AG04449 (cell line): ENCODE results near the gene DYRK1A.

Source experiments
- CTCF ChIA-PET: fragments of 350-600 bp; formaldehyde crosslinking; extraction: SDS; loops from one replicate; lab custom pipeline; 2021; ENCODE audit warnings: antibody characterized with exemption; lab: Yijun Ruan, JAX
- POLR2A ChIA-PET: fragments of 400-600, 350-600 bp; formaldehyde crosslinking; extraction: SDS; loops from one replicate; lab custom pipeline; 2020; ENCODE audit warnings: antibody characterized with exemption, inconsistent platforms; lab: Yijun Ruan, JAX
- DNase-seq: peaks from one replicate; pipeline ENCODE4 v3.0.0-alpha.2; 2010; ENCODE audit warnings: low read depth, low spot score
- H3K4me3 ChIP-seq: 2 replicates; pipeline ENCODE4 v1.5.1; 2011; ENCODE audit warnings: low read depth, mild to moderate bottlenecking, control low read depth, low read length
- TF ChIP-seq, protein P1 (sequence below): IDR thresholded peaks from one replicate; pipeline ENCODE4 v1.5.1; 2011; ENCODE audit warnings: mild to moderate bottlenecking, moderate library complexity, low read length, control low read depth, inconsistent platforms; ENCODE audit not compliant: insufficient read depth; ENCODE audit errors: missing control alignments

The DYRK1A gene

DNA sequence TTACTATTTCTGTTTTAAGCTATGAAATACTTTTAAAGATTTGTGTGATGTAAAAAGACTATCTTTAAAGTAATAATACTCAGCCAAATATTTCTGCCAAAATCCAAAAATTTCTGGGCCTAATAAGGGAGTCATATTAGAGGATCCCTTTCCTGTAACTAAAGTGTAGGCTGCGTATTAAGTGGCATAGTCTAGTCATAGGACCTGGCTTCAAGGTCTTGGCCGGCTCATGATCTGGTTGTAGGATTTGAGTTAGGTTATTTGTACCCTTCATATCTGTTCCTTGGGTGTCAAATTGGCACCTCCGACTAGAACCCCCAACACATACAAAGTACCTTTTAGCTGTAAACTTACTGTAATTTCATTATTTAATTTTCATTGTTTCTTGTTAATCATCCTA, 107.8 kb downstream of the DYRK1A start:
- no peak overlapping the region for H3K4me3 ChIP-seq
- no peak for DNase-seq
- CTCF ChIA-PET: interaction anchor here (0.9 to 2.6 kb wide), 3 partner anchors 9 to 22 kb away, joined by 3 to 27 read pairs (median 5); no protein-coding TSS in a partner anchor
- TF ChIP-seq, protein P1, sequence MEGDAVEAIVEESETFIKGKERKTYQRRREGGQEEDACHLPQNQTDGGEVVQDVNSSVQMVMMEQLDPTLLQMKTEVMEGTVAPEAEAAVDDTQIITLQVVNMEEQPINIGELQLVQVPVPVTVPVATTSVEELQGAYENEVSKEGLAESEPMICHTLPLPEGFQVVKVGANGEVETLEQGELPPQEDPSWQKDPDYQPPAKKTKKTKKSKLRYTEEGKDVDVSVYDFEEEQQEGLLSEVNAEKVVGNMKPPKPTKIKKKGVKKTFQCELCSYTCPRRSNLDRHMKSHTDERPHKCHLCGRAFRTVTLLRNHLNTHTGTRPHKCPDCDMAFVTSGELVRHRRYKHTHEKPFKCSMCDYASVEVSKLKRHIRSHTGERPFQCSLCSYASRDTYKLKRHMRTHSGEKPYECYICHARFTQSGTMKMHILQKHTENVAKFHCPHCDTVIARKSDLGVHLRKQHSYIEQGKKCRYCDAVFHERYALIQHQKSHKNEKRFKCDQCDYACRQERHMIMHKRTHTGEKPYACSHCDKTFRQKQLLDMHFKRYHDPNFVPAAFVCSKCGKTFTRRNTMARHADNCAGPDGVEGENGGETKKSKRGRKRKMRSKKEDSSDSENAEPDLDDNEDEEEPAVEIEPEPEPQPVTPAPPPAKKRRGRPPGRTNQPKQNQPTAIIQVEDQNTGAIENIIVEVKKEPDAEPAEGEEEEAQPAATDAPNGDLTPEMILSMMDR: no peak
- POLR2A ChIA-PET: no interaction called here

DNA sequence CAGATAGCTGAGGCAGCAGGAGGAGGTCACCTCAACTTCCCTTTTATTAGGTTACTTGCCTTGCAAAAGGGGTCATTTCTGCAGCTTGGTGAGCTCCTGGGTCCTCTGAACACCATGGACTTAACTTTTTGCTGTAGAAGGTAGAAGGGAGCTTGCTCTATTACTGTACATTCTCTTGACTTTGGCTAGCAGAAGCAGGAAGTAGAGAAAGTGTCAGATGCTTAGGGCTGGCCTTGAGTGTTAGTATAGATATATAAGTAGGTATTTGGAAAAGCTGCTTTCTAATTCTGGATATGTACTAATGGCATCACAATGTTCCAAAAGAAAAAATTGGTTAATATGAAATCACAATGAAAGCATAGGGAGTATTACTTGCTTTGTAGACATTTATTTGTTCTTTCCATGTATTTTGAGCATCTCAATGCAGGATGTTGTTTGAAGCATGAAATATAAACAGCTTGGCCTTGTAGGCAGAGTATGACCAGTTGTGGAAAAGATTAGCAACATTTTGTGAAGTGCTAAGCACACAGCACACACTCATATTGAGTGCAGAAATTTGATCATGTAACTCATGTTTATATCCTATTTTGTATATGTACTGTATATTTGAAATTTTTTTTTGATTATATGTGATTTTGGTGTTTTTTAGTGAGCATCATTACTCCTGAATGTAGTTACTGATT, 108.8 kb downstream of the DYRK1A start:
- CTCF ChIA-PET: interaction anchor here (1.5 to 2.6 kb wide), 2 partner anchors 10 to 13 kb away, joined by 5 to 27 read pairs; no protein-coding TSS in a partner anchor
- POLR2A ChIA-PET: no interaction called here
- DNase-seq: no peak
- H3K4me3 ChIP-seq: no peak overlapping the region
- TF ChIP-seq, protein P1: no peak

DNA sequence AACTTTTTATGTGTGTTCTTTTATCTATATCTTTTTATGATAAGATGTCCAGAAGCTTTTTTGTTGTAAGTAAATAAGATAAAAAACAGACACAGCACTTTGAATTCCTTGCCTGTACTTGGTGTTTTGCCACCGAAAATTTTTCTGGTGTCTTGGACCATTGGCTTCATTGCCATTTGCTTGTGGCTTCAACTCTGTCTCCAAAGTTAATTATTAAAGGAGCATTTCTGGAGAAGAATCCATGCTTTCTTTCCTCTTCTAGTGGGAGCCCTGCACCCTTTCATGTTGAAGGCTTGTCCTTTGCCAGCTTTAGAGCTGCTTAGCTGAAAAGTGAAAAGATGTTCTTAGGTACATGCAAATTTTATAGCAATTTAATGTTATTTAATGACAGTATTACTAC, 112.2 kb downstream of the DYRK1A start:
- TF ChIP-seq, protein P1: no peak
- POLR2A ChIA-PET: no interaction called here
- H3K4me3 ChIP-seq: no peak overlapping the region
- DNase-seq: no peak
- CTCF ChIA-PET: interaction anchor here (0.6 to 3.2 kb wide), 3 partner anchors 14 to 352 kb away, joined by 3 to 18 read pairs (median 5); no protein-coding TSS in a partner anchor

DNA sequence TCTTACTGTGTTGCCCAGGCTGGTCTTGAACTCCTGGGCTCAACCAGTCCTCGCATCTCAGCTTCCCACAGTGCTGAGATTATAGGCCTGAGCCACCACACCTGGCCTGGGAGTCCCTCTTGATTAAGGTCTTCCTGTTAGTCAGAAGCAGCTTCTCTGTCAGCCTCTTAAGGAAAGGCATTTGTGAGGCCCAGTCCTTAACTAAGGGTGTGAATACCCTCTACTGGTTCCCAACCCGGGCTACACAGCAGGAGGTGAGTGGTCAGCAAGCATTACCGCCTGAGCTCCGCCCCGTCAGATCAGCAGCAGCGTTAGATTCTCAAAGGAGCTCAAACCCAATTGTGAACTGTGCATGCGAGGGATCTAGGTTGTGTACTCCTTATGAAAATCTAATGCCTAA, 117.2 kb downstream of the DYRK1A start:
- no peak overlapping the region for H3K4me3 ChIP-seq
- TF ChIP-seq, protein P1: no peak
- CTCF ChIA-PET: interaction anchor here (1.0 to 1.8 kb wide), 3 partner anchors 13 to 21 kb away, joined by 4 to 5 read pairs (median 5); no protein-coding TSS in a partner anchor
- no peak for DNase-seq
- POLR2A ChIA-PET: no interaction called here

DNA sequence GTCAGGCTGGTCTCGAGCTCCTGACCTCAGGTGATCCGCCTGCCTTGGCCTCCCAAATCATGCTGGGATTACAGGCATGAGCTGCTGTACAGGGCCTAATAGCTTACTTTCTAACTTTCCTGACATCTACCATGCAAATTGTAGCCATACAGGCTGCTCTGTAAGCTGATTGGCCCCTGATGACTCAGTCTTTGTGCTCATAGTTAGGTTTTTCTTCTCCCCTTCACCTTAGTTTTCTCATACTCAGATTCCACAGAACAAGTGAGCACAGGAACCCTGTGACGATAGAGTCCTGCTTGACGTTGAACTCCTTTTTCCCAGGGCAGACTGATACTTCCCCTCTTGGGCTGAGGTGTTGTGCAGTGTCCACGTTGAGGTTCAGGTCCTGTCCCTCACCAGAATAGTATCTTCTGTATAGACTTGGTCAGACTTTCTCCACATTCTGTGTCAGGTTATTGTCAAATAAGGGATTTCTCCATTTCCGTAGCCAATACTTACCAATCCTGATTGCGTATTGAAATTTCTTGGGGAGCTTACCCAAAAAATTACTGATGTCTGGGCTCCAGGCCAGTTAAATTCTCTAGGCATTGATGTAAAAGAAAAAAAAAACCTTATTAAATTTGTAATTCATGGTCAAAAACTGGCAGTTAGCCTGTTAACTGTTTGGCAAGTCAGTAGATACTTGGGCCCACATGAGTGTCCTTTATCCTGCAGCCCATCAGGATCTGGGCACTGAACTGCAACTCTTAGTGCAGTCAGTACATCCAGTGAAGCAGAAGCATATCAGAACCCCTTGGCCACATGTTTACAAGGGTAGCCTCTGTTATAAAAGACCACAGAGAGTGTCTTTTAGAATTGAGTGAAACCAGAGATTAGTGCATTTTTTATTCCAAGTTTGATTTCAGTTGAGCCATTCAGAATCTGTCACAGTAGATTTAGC, 118.2 kb downstream of the DYRK1A start:
- POLR2A ChIA-PET: no interaction called here
- CTCF ChIA-PET: interaction anchor here (1.0 to 1.8 kb wide), 3 partner anchors 12 to 22 kb away, joined by 4 to 5 read pairs (median 5); no protein-coding TSS in a partner anchor
- H3K4me3 ChIP-seq: no peak overlapping the region
- TF ChIP-seq, protein P1: no peak
- DNase-seq: no peak
